CD4-positive, alpha-beta memory T cell (primary cell): ENCODE data around the gene RCOR3. TPM values are rescaled to one million over a fixed set of nuclear protein-coding genes. Genes with fewer than 3 reads are reported as not detected.

Experiments
- CTCF ChIA-PET: fragments of 350-600 bp; sonication (Branson Sonifier 250); formaldehyde crosslinking; loops from one replicate; lab custom pipeline; 2021; ENCODE audit warnings: inconsistent platforms; ENCODE audit not compliant: partially characterized antibody; lab: Charles Lee
- POLR2A ChIA-PET: fragments of 350-600 bp; sonication (Branson Sonifier 250); formaldehyde crosslinking; loops from one replicate; lab custom pipeline; 2021; ENCODE audit not compliant: partially characterized antibody; lab: Charles Lee
- DNase-seq, 5 donors: peaks; one replicate each; pipeline versions ENCODE4 v3.0.0 to v3.0.0-alpha.2; 2020 to 2022; ENCODE audit warnings: mixed read lengths in 1 of 5
- H3K27ac ChIP-seq: one replicate; pipeline ENCODE4 v1.7.0; 2013; ENCODE audit warnings: low read depth, low read length
- H3K27me3 ChIP-seq: 2 replicates; pipeline ENCODE4 v1.7.0; 2013; ENCODE audit warnings: mild to moderate bottlenecking, low read length, moderate library complexity; ENCODE audit not compliant: insufficient read depth
- H3K36me3 ChIP-seq: 2 replicates; pipeline ENCODE4 v1.7.0; 2013; ENCODE audit warnings: mild to moderate bottlenecking, low read length, moderate library complexity; ENCODE audit not compliant: insufficient read depth
- H3K4me1 ChIP-seq: 2 replicates; pipeline ENCODE4 v1.7.0; 2013; ENCODE audit warnings: mild to moderate bottlenecking, low read length, moderate library complexity; ENCODE audit not compliant: insufficient read depth
- H3K4me3 ChIP-seq, 2 donors: one replicate each; pipeline ENCODE4 v1.7.0; 2013; ENCODE audit warnings: low read length in 2 of 2, mild to moderate bottlenecking in 1 of 2
- H3K9me3 ChIP-seq, 2 donors: one replicate each; pipeline ENCODE4 v1.7.0; 2013; ENCODE audit warnings: low read length in 2 of 2, control low read depth in 1 of 2; ENCODE audit not compliant: control insufficient read depth in 1 of 2
- H3K27ac Mint-ChIP-seq, 7 donors: one replicate each; pipeline ENCODE4 v1.8.0; 2020 to 2021; ENCODE audit warnings: mixed read lengths in 7 of 7, mild to moderate bottlenecking in 6 of 7, inconsistent platforms in 3 of 7, moderate library complexity in 3 of 7
- H3K27me3 Mint-ChIP-seq, 2 donors: one replicate each; pipeline ENCODE4 v1.8.0; 2020 to 2021; ENCODE audit warnings: mixed read lengths in 2 of 2
- H3K36me3 Mint-ChIP-seq, 2 donors: one replicate each; pipeline ENCODE4 v1.8.0; 2020 to 2021; ENCODE audit warnings: mixed read lengths in 2 of 2, inconsistent platforms in 1 of 2, mild to moderate bottlenecking in 1 of 2
- H3K4me1 Mint-ChIP-seq, 4 donors: one replicate each; pipeline ENCODE4 v1.8.0; 2020 to 2021; ENCODE audit warnings: mixed read lengths in 4 of 4, mild to moderate bottlenecking in 1 of 4
- H3K4me3 Mint-ChIP-seq, 8 donors: one replicate each; pipeline ENCODE4 v1.8.0; 2020 to 2021; ENCODE audit warnings: mixed read lengths in 8 of 8, mild to moderate bottlenecking in 7 of 8, moderate library complexity in 6 of 8, inconsistent platforms in 3 of 8
- H3K9me3 Mint-ChIP-seq, 8 donors: one replicate each; pipeline ENCODE4 v1.8.0; 2020 to 2021; ENCODE audit warnings: mixed read lengths in 8 of 8, mild to moderate bottlenecking in 5 of 8, inconsistent platforms in 3 of 8, moderate library complexity in 1 of 8
- intact Hi-C: fragments of 100-400 bp; cut with micrococcal nuclease; formaldehyde crosslinking; loops from one replicate; pipeline ENCODE4 v1.15.1; 2023
- polyA plus RNA-seq, 2 donors: library from polyadenylated mRNA; unstranded; fragments of 300-500 nt; fragmentation: Illumina TruSeq; gene quantifications; one replicate each; pipeline ENCODE4 v1.2.3, GENCODE V29; 2021
- total RNA-seq, 2 experiments: library from RNA; stranded (reverse); gene quantifications; one replicate each; pipeline ENCODE4 v1.2.3, GENCODE V29; 2021

RCOR3 gene
- total and polyA plus RNA-seq, 4 experiments from 2014 or later = 14.4 to 74.7 (median 46.7) TPM

GRCh38 chr1:211332830-211333229 lies 73.7 kb downstream of the RCOR3 start:
- DNase-seq = no peak
- H3K4me1 ChIP-seq = peaks cover 100% of the 10 kb centered on the region
- no peaks in the 10 kb centered on the region for H3K27me3 ChIP-seq
- POLR2A ChIA-PET = interaction anchor here (1.5 kb wide), 1 partner anchor 30 kb away, joined by 5 read pairs; no protein-coding TSS in a partner anchor
- CTCF ChIA-PET = interaction anchor here (1.5 to 21.4 kb wide), 4 partner anchors 6 to 180 kb away, joined by 3 to 250 read pairs (median 126); partner anchors contain the start of gene TRAF5
- H3K9me3 ChIP-seq = no peaks in the 10 kb centered on the region
- intact Hi-C loops = no loop called here
- H3K36me3 ChIP-seq = no peaks in the 10 kb centered on the region
- Mint-ChIP-seq H3K9me3 (no peaks in the 10 kb centered on the region), H3K4me3 (peak overlapping the region in 5 of 8 donors; percentile 4 to 47 (median 35)), H3K27ac (peak overlapping the region; percentile 77 to 97 (median 83)), H3K27me3 (no peaks in the 10 kb centered on the region), H3K36me3 (peaks cover 10 to 19% of the 10 kb centered on the region in 2 donors), H3K4me1 (peaks cover 85 to 100% (median 94%) of the 10 kb centered on the region in 4 donors)
- no peak overlapping the region for H3K4me3 ChIP-seq
- H3K27ac ChIP-seq = no peak overlapping the region

DNA sequence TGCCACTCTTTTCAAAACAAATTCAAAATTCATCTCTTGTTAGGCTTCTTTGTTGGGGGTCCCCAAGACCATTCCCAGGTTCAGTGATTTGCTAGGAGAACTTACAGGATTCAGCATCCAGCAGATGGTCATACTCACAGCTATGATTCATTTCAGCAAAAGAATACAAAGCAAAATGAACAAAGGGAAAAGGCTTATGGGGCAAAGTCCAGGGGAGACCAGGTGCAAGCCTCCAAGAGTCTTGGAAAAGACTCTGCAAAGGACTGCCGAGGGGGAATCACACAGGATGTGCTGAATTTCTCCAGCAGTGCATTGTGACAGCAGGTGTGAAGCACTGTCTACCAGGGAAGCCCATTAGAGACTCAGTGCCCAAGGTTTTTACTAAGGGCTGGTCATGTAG lies 74.7 kb downstream of the RCOR3 start:
- intact Hi-C loops = no loop called here

DNA sequence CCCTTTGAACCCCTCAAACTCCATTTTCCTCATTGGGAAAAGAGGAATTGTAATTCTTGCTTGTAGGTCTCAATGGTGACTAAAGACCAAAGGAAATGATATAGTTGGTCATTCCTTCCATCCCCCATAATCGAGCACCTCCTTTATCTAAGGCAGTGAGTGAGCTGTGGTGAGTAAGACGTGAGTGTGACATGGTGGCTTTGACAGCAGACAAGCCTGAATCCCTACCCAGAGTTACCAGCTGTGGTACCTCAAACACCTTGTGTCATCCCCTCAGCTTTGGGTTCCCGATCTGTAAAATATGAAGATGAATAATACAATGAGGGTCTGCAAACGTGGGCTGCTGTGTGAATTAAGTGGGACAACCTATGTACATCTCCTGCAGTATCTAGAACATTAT lies 75.8 kb downstream of the RCOR3 start:
- ChIA-PET POLR2A (interaction anchor here (0.6 to 7.6 kb wide), 8 partner anchors 7 to 32 kb away, joined by 3 to 80 read pairs (median 3); partner anchors contain the start of gene TRAF5), CTCF (interaction anchor here (1.1 to 21.4 kb wide), 5 partner anchors 8 to 179 kb away, joined by 3 to 250 read pairs (median 5); partner anchors contain the start of gene TRAF5)
- peaks cover 10 to 16% of the 10 kb centered on the region in 2 donors for H3K36me3 Mint-ChIP-seq
- intact Hi-C loops = loop anchor here (1.0 kb wide), 1 partner anchor 8 kb away; no protein-coding TSS in a partner anchor
- H3K27me3 Mint-ChIP-seq = no peaks in the 10 kb centered on the region
- Histone ChIP-seq H3K4me1 (peaks cover 100% of the 10 kb centered on the region), H3K27ac (peak overlapping the region; percentile 57), H3K36me3 (no peaks in the 10 kb centered on the region), H3K27me3 (no peaks in the 10 kb centered on the region), H3K9me3 (no peaks in the 10 kb centered on the region), H3K4me3 (peak overlapping the region in 1 of 2 donors; percentile 30)
- H3K27ac Mint-ChIP-seq = peak overlapping the region; percentile 88 to 96 (median 92)
- no peaks in the 10 kb centered on the region for H3K9me3 Mint-ChIP-seq
- peak overlapping the region in 7 of 8 donors; percentile 75 to 90 (median 83) for H3K4me3 Mint-ChIP-seq
- no peak for DNase-seq
- peaks cover 80 to 100% (median 91%) of the 10 kb centered on the region in 4 donors for H3K4me1 Mint-ChIP-seq

More for the DNA sequence above, 74.7 kb downstream of the RCOR3 start:
- DNase-seq = no peak
- H3K4me3 ChIP-seq = no peak overlapping the region
- H3K27me3 Mint-ChIP-seq = no peaks in the 10 kb centered on the region
- H3K36me3 ChIP-seq = no peaks in the 10 kb centered on the region
- peak overlapping the region; percentile 34 to 94 (median 88) for H3K27ac Mint-ChIP-seq
- no peak overlapping the region for H3K27ac ChIP-seq
- CTCF ChIA-PET = interaction anchor here (1.6 to 21.4 kb wide), 2 partner anchors 7 to 147 kb away, joined by 3 to 250 read pairs; partner anchors contain the start of gene TRAF5
- H3K4me3 Mint-ChIP-seq = peak overlapping the region in 4 of 8 donors; percentile 11 to 21 (median 17)
- no peaks in the 10 kb centered on the region for H3K9me3 Mint-ChIP-seq
- H3K27me3 ChIP-seq = no peaks in the 10 kb centered on the region
- H3K36me3 Mint-ChIP-seq = peaks cover 10 to 17% of the 10 kb centered on the region in 2 donors
- H3K4me1 ChIP-seq = peaks cover 100% of the 10 kb centered on the region
- POLR2A ChIA-PET = no interaction called here
- H3K4me1 Mint-ChIP-seq = peaks cover 83 to 100% (median 92%) of the 10 kb centered on the region in 4 donors
- no peaks in the 10 kb centered on the region for H3K9me3 ChIP-seq

DNA sequence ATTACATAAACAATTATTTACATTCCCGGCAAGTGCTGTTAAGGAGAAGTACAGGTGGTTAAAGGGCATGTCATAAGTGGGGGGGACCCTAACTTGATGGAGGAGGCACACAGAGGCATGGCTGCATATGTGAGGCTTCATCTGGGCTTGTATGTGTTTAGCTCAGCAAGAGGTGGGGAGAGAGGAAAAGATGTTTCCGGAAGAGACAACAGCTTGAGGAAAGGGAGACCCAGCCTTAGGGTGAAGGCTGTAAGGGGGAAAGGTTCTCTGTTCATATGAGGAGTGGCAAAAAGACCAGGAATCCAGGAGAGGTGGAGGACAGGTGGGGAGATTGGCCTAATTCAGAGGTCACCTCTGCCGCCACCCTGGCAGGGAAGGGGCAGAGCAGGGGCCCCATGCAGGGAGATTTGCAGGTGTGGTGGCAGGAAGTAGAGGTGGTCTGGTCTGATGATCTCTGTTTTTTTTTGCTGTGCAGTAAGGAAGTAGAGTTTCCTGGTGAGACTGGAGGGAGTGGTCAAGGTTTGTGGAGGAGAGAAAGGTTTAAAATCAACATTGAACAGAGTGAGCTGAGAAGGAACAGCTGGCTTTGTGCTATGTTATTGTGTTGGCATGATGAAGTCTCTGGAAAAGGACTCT lies 76.5 kb downstream of the RCOR3 start:
- Mint-ChIP-seq H3K27me3 (no peaks in the 10 kb centered on the region), H3K9me3 (no peaks in the 10 kb centered on the region), H3K4me3 (peak overlapping the region; percentile 75 to 90 (median 82)), H3K36me3 (peaks cover 10% of the 10 kb centered on the region in 2 donors), H3K4me1 (peaks cover 74 to 100% (median 88%) of the 10 kb centered on the region in 4 donors), H3K27ac (peak overlapping the region; percentile 88 to 96 (median 92))
- intact Hi-C loops = loop anchor here (1.0 kb wide), 1 partner anchor 8 kb away; no protein-coding TSS in a partner anchor
- ChIA-PET CTCF (interaction anchor here (1.1 to 21.4 kb wide), 7 partner anchors 9 to 179 kb away, joined by 3 to 250 read pairs (median 5); partner anchors contain the start of gene TRAF5), POLR2A (interaction anchor here (0.7 to 7.6 kb wide), 11 partner anchors 8 to 141 kb away, joined by 3 to 80 read pairs (median 4); partner anchors contain the start of gene TRAF5)
- Histone ChIP-seq H3K36me3 (no peaks in the 10 kb centered on the region), H3K4me1 (peaks cover 99% of the 10 kb centered on the region), H3K27me3 (no peaks in the 10 kb centered on the region), H3K4me3 (peak overlapping the region; percentile 30 to 49), H3K27ac (peak overlapping the region; percentile 57), H3K9me3 (no peaks in the 10 kb centered on the region)
- DNase-seq = peak; percentile 25 to 50 (median 43)

DNA sequence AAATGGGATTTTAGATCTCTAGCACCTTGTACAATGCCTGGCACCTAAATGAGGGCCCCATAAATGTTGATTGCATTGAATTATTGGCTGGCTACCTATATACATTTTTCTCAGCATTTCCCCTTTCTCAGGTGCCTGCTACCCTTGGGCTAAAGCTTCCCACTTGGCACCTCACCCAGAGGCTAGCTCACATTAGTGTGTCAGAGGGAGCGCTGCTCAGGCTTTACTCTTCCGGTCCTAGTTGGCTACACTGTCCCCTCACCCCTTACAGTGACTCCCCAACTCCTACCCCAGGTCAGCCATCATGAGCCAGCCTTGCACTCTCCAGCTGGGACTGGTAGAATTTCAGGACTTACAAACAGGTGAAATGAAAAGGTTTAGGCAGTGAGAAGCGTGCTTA lies 77.0 kb downstream of the RCOR3 start:
- Histone ChIP-seq H3K36me3 (no peaks in the 10 kb centered on the region), H3K27ac (peak overlapping the region; percentile 57), H3K4me3 (peak overlapping the region; percentile 30 to 49), H3K4me1 (peaks cover 99% of the 10 kb centered on the region), H3K27me3 (no peaks in the 10 kb centered on the region), H3K9me3 (no peaks in the 10 kb centered on the region)
- no peaks in the 10 kb centered on the region for H3K27me3 Mint-ChIP-seq
- DNase-seq = no peak
- CTCF ChIA-PET = interaction anchor here (1.0 to 21.4 kb wide), 7 partner anchors 9 to 179 kb away, joined by 3 to 250 read pairs (median 4); partner anchors contain the start of gene TRAF5
- H3K9me3 Mint-ChIP-seq = no peaks in the 10 kb centered on the region
- intact Hi-C loops = no loop called here
- H3K27ac Mint-ChIP-seq = peak overlapping the region; percentile 88 to 96 (median 92)
- peak overlapping the region; percentile 75 to 90 (median 82) for H3K4me3 Mint-ChIP-seq
- peaks cover 74 to 100% (median 88%) of the 10 kb centered on the region in 4 donors for H3K4me1 Mint-ChIP-seq
- H3K36me3 Mint-ChIP-seq = peaks cover 6 to 14% of the 10 kb centered on the region in 2 donors
- POLR2A ChIA-PET = interaction anchor here (0.9 to 7.6 kb wide), 9 partner anchors 9 to 140 kb away, joined by 3 to 80 read pairs (median 5); partner anchors contain the start of gene TRAF5

DNA sequence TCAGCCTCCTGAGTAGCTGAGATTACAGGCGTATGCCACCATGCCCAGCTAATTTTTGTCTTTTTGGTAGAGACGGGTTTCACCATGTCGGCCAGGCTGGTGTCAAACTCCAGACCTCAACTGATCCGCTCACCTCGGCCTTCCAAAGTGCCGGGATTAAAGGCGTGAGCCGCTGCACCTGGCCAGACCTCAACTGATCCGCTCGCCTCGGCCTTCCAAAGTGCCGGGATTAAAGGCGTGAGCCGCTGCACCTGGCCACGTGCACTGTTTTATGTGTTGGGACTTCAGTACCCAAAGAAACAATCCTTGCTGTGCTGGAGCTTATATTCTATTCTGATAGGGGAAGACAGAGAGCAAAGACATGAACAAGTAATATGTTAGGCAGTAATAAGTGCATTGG lies 77.6 kb downstream of the RCOR3 start:
- intact Hi-C loops = no loop called here
- H3K4me1 Mint-ChIP-seq = peaks cover 76 to 100% (median 89%) of the 10 kb centered on the region in 4 donors
- ChIA-PET POLR2A (interaction anchor here (0.9 to 7.6 kb wide), 6 partner anchors 9 to 140 kb away, joined by 3 to 80 read pairs (median 6); partner anchors contain the start of gene TRAF5), CTCF (interaction anchor here (1.0 to 21.4 kb wide), 5 partner anchors 10 to 178 kb away, joined by 3 to 250 read pairs (median 13); partner anchors contain the start of gene TRAF5)
- peak overlapping the region; percentile 57 for H3K27ac ChIP-seq
- no peaks in the 10 kb centered on the region for H3K9me3 ChIP-seq
- H3K27ac Mint-ChIP-seq = peak overlapping the region; percentile 88 to 96 (median 92)
- H3K27me3 ChIP-seq = no peaks in the 10 kb centered on the region
- H3K4me3 ChIP-seq = no peak overlapping the region
- no peaks in the 10 kb centered on the region for H3K9me3 Mint-ChIP-seq
- H3K4me3 Mint-ChIP-seq = peak overlapping the region; percentile 75 to 90 (median 82)
- peaks cover 9 to 16% of the 10 kb centered on the region in 2 donors for H3K36me3 Mint-ChIP-seq
- H3K27me3 Mint-ChIP-seq = no peaks in the 10 kb centered on the region
- DNase-seq = no peak
- H3K4me1 ChIP-seq = peaks cover 99% of the 10 kb centered on the region
- H3K36me3 ChIP-seq = no peaks in the 10 kb centered on the region
